Skeletal muscle tissue (tissue), 4 donors: ENCODE measurements around the gene ZNF621. TPM values are rescaled to one million over a fixed set of nuclear protein-coding genes. Genes with fewer than 3 reads are reported as not detected.
"Not testable (repeated sequence)": the region's sequence is repeated elsewhere in the genome, so short reads cannot be mapped to it uniquely, and the experiment has no call there.

ENCODE experiments used
- H3K27ac ChIP-seq: one replicate; pipeline ENCODE4 v1.7.0; 2013; ENCODE audit warnings: mild to moderate bottlenecking, low read depth, low read length, inconsistent platforms
- H3K27me3 ChIP-seq, 3 donors: one replicate each; pipeline ENCODE4 v1.7.0; 2013; ENCODE audit warnings: low read length in 3 of 3; ENCODE audit not compliant: control insufficient read depth in 3 of 3, insufficient read depth in 3 of 3
- H3K36me3 ChIP-seq, 3 donors: one replicate each; pipeline ENCODE4 v1.7.0; 2013; ENCODE audit warnings: low read length in 3 of 3; ENCODE audit not compliant: control insufficient read depth in 3 of 3, insufficient read depth in 3 of 3
- H3K4me1 ChIP-seq, 3 donors: one replicate each; pipeline ENCODE4 v1.7.0; 2013; ENCODE audit warnings: low read length in 3 of 3, mild to moderate bottlenecking in 3 of 3; ENCODE audit not compliant: control insufficient read depth in 3 of 3, insufficient read depth in 3 of 3
- H3K4me3 ChIP-seq, 3 donors: one replicate each; pipeline ENCODE4 v1.7.0; 2013; ENCODE audit warnings: low read length in 3 of 3
- H3K9ac ChIP-seq, 3 donors: one replicate each; pipeline ENCODE4 v1.7.0; 2013; ENCODE audit warnings: low read length in 3 of 3, mild to moderate bottlenecking in 3 of 3, moderate library complexity in 2 of 3, low read depth in 1 of 3
- H3K9me3 ChIP-seq, 3 donors: one replicate each; pipeline ENCODE4 v1.7.0; 2013; ENCODE audit warnings: low read length in 3 of 3; ENCODE audit not compliant: control insufficient read depth in 3 of 3
- total RNA-seq: library from RNA; depleted of rRNA; stranded (reverse); fragments of >200 nt; gene quantifications from one replicate; pipeline ENCODE4 v1.2.3, GENCODE V29; 2014
- donor health status: Osteomylitis.

ZNF621 gene
- total RNA-seq, 1 donor from 2014 or later: 8.4 TPM

DNA sequence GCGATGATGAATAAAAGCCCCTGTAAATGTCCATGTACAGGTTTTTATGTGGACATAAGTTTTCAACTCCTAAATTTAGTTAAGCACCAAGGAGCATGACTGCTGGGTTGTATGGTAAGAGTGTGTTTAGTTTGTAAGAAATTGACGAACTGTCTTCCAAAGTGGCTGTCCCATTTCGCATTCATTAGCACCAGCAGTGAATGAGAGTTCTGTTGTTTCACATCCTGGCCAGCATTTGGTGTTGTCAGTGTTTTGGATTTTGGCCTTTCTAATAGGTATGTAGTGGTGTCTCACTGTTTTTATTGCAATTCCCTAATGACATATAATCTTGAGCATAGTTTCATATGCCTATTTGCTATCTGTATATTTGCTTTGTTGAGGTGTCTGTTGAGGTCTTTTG lies 3.7 kb downstream of the ZNF621 start:
- Histone ChIP-seq H3K27me3 (no peaks in the 10 kb centered on the region), H3K36me3 (peaks cover 48 to 58% (median 57%) of the 10 kb centered on the region in 3 donors), H3K4me1 (peaks cover 10 to 17% (median 13%) of the 10 kb centered on the region in 3 donors), H3K9me3 (peaks cover 0 to 5% (median 0%) of the 10 kb centered on the region in 3 donors), H3K27ac (no peak overlapping the region), H3K9ac (no peak overlapping the region), H3K4me3 (no peak overlapping the region)

GRCh38 chr3:40532252-40532651 lies 7.5 kb downstream of the ZNF621 start:
- Histone ChIP-seq H3K27me3 (no peaks in the 10 kb centered on the region), H3K9ac (no peak overlapping the region), H3K4me3 (no peak overlapping the region), H3K9me3 (peaks cover 0 to 5% (median 0%) of the 10 kb centered on the region in 3 donors), H3K27ac (no peak overlapping the region), H3K4me1 (no peaks in the 10 kb centered on the region), H3K36me3 (peaks cover 53 to 83% (median 73%) of the 10 kb centered on the region in 3 donors)

DNA sequence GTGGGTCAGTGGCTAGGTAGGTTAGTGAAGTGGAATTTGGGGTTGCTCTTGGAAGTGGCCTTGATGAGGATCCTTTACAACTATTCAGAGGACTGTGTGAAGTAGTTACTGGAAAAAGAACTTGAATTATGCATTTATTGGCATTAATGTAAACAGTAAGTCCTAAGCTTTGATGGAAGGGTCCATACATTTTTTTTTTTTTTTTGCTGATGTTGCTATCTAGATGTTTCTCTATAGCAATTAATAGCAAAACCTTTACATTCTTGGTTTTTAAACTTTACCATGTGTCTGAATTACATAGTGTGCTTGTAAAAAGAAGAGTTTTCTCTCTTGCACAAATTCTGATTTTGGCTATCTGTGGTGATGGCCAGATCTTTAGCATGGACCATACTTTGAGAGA lies 9.5 kb downstream of the ZNF621 start:
- Histone ChIP-seq H3K4me3 (no peak overlapping the region), H3K36me3 (peaks cover 48 to 81% (median 68%) of the 10 kb centered on the region in 3 donors), H3K4me1 (no peaks in the 10 kb centered on the region), H3K27ac (no peak overlapping the region), H3K9me3 (peaks cover 0 to 5% (median 0%) of the 10 kb centered on the region in 3 donors), H3K9ac (no peak overlapping the region), H3K27me3 (no peaks in the 10 kb centered on the region)

GRCh38 chr3:40546816-40547215 lies 22.1 kb downstream of the ZNF621 start:
- Histone ChIP-seq H3K9ac (no peak overlapping the region), H3K4me1 (no peaks in the 10 kb centered on the region), H3K9me3 (no peaks in the 10 kb centered on the region), H3K4me3 (no peak overlapping the region), H3K36me3 (no peaks in the 10 kb centered on the region), H3K27ac (no peak overlapping the region), H3K27me3 (no peaks in the 10 kb centered on the region)

DNA sequence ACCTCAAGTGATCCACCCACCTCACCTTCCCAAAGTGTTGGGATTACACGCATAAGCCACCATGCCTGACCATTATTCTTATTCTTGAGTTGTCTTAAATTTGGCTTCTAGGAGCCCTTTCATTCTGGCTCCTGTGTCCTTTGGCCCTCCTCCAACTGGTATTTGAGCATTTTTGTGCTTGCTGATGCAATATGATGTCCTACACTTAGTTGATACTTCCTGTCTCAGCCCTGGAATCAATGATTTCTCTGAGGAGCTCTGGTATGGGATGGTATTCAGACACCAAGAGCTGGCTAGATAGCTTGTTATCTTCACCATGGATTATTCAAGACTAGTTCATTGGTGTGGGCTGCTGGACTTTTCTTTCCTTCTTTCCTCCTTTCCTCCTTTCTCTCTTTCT lies 25.4 kb downstream of the ZNF621 start:
- no peaks in the 10 kb centered on the region for H3K4me1 ChIP-seq
- H3K36me3 ChIP-seq: no peaks in the 10 kb centered on the region
- no peaks in the 10 kb centered on the region for H3K9me3 ChIP-seq
- no peak overlapping the region for H3K27ac ChIP-seq
- H3K4me3 ChIP-seq: no peak overlapping the region
- no peaks in the 10 kb centered on the region for H3K27me3 ChIP-seq
- H3K9ac ChIP-seq: no peak overlapping the region

DNA sequence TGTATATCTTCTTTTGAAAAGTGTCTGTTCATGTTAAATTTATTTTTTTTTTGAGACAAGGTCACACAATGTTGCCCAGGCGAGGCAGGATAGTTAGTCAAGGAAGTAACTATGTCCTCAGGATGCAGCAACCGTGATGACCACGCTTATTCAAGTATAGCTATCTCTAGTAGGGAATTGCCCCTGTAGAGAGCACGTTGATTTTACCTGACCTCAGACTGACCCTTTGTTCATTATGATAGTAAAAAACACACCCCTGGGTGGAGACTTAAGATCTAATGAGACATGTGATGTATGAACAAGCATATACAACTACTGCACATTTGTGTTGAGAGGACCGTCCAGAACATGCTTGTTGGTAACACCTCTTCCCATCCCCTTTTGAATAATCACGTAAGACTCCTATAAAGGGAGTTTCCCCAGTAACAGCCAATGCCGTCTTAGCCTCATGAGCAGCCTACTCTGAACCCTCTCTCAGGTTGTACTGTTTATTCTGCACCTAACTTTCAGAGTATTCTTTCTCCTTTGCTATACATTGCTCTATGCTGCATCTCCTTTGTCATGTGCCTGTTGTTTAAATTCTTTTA lies 32.9 kb downstream of the ZNF621 start:
- Histone ChIP-seq H3K9ac (no peak overlapping the region), H3K36me3 (no peaks in the 10 kb centered on the region), H3K4me3 (no peak overlapping the region), H3K27ac (no peak overlapping the region), H3K9me3 (no peaks in the 10 kb centered on the region), H3K27me3 (no peaks in the 10 kb centered on the region), H3K4me1 (no peaks in the 10 kb centered on the region)

DNA sequence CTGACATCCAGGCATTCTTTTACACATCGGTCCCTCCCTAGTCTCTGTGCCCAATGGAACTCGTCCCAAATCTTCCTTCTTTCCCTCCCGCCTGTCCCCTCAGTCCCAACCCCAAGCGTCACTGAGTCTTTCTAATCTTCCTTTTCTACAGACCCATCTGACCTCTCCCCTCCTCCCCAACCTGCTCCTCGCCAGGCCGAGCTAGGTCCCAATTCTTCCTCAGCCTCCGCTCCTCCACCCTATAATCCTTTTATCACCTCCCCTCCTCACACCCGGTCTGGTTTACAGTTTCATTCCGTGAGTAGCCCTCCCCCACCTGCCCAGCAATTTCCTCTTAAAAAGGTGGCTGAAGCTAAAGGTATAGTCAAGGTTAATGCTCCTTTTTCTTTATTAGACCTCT lies 37.7 kb downstream of the ZNF621 start:
- not testable (repeated sequence) for H3K36me3 ChIP-seq, H3K9ac ChIP-seq, H3K27me3 ChIP-seq, H3K4me1 ChIP-seq, H3K9me3 ChIP-seq, H3K4me3 ChIP-seq, H3K27ac ChIP-seq

GRCh38 chr3:40565629-40566028 lies 40.9 kb downstream of the ZNF621 start:
- H3K4me1 ChIP-seq, H3K9me3 ChIP-seq, H3K9ac ChIP-seq, H3K27me3 ChIP-seq, H3K36me3 ChIP-seq, H3K27ac ChIP-seq, H3K4me3 ChIP-seq: not testable (repeated sequence)

DNA sequence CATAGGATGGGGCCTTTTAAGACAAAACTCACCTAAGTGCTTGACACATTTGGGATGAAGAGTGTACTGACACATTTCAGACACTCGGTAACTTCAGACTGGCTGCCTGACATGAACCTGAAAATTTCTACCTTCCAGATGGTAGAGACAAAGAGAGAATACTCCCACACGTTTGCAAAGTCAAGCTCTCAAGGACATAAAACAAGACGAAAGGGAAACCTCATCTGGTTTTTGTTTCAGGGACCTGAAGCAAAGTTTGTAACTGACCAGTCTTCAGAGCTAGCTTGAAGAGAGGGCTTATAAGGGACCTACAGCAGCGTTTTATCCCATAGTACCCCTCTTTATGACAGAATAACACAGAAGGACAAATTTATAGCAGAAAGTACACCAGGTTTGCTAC lies 41.9 kb downstream of the ZNF621 start:
- H3K9me3 ChIP-seq: no peaks in the 10 kb centered on the region
- no peaks in the 10 kb centered on the region for H3K4me1 ChIP-seq
- H3K9ac ChIP-seq: no peak overlapping the region
- no peaks in the 10 kb centered on the region for H3K27me3 ChIP-seq
- H3K36me3 ChIP-seq: no peaks in the 10 kb centered on the region
- H3K4me3 ChIP-seq: no peak overlapping the region
- no peak overlapping the region for H3K27ac ChIP-seq

GRCh38 chr3:40572588-40572987 lies 47.8 kb downstream of the ZNF621 start:
- H3K4me3 ChIP-seq: no peak overlapping the region
- no peak overlapping the region for H3K27ac ChIP-seq
- H3K36me3 ChIP-seq: peaks cover 0 to 3% (median 0%) of the 10 kb centered on the region in 3 donors
- H3K9me3 ChIP-seq: no peaks in the 10 kb centered on the region
- no peak overlapping the region for H3K9ac ChIP-seq
- no peaks in the 10 kb centered on the region for H3K4me1 ChIP-seq
- H3K27me3 ChIP-seq: no peaks in the 10 kb centered on the region
